Gastrocnemius medialis (tissue), 4 donors: ENCODE results near the gene CCL18. TPM values are rescaled to one million over a fixed set of nuclear protein-coding genes. Genes with fewer than 3 reads are reported as not detected.

Source experiments
- ATAC-seq, 2 donors: fragments of 150-250 bp; one replicate each; pipeline ENCODE4 v1.9.1; 2016
- DNase-seq, 2 donors: peaks; one replicate each; pipeline ENCODE4 v3.0.0-alpha.2; 2019
- H3K27ac ChIP-seq, 4 donors: fragments of 200-600 bp; sonication (generic); 1 replicate in 1 of 4; 2 replicates in 3 of 4; pipeline ENCODE4 v1.5.1; 2016 to 2018; ENCODE audit warnings: mild to moderate bottlenecking in 2 of 4, moderate library complexity in 1 of 4
- H3K27me3 ChIP-seq, 3 donors: fragments of 200-600 bp; sonication (generic) in 2 of 3; 1 replicate in 1 of 3; 2 replicates in 2 of 3; pipeline versions ENCODE4 v1.5.1 to v1.6.0; 2016 to 2019; ENCODE audit warnings: mild to moderate bottlenecking in 1 of 3, moderate library complexity in 1 of 3
- H3K36me3 ChIP-seq, 2 donors: fragments of 200-600 bp; sonication (generic) in 1 of 2; one replicate each; pipeline ENCODE4 v1.5.1; 2017 to 2018
- H3K4me1 ChIP-seq, 2 donors: fragments of 200-600 bp; sonication (generic) in 1 of 2; one replicate each; pipeline ENCODE4 v1.5.1; 2016 to 2017; ENCODE audit warnings: mild to moderate bottlenecking in 2 of 2
- H3K4me3 ChIP-seq, 4 donors: fragments of 200-600 bp; sonication (generic) in 3 of 4; 1 replicate in 1 of 4; 2 replicates in 3 of 4; pipeline ENCODE4 v1.5.1; 2016 to 2019; ENCODE audit warnings: mild to moderate bottlenecking in 2 of 4
- H3K9me3 ChIP-seq, 3 donors: fragments of 200-600 bp; sonication (generic) in 2 of 3; 1 replicate in 1 of 3; 2 replicates in 2 of 3; pipeline ENCODE4 v1.5.1; 2016 to 2019
- POLR2A ChIP-seq, 2 donors: fragments of 450-650 bp; IDR thresholded peaks; one replicate each; pipeline ENCODE4 v1.6.1; 2017; ENCODE audit warnings: antibody characterized with exemption in 2 of 2, mild to moderate bottlenecking in 2 of 2, moderate library complexity in 2 of 2
- in situ Hi-C, 4 donors: fragments of 200-750 bp; cut with MboI; loops; one replicate each; pipeline versions ENCODE4 v1.15.0 to v1.8.0; 2017; ENCODE audit warnings: low sequenced_read_pairs in 4 of 4
- intact Hi-C: fragments of 100-400 bp; cut with DNase I; formaldehyde crosslinking; loops from one replicate; pipeline ENCODE4 v1.15.1; 2023; ENCODE audit warnings: low total_unique reads
- total RNA-seq, 4 donors: library from RNA; depleted of rRNA; stranded (reverse); fragments of >200 nt; gene quantifications; one replicate each; pipeline versions ENCODE4 v1.1.0 to v1.2.3, GENCODE V29; 2016
- TF ChIP-seq, protein P1 (sequence below), 5 experiments: fragments of 450-650 bp in 3 of 5; fragments of 200-600 bp in 2 of 5; sonication (generic) in 2 of 5; IDR thresholded peaks in 4 of 5; conservative IDR thresholded peaks in 1 of 5; 1 replicate in 4 of 5; 2 replicates in 1 of 5; pipeline ENCODE4 v1.5.1; 2016 to 2019; ENCODE audit warnings: antibody characterized with exemption in 5 of 5, mild to moderate bottlenecking in 3 of 5, moderate library complexity in 3 of 5

Gene CCL18
- total RNA-seq, 4 donors from 2014 or later = 0.71 to 4.1 TPM; not detected in 2

DNA sequence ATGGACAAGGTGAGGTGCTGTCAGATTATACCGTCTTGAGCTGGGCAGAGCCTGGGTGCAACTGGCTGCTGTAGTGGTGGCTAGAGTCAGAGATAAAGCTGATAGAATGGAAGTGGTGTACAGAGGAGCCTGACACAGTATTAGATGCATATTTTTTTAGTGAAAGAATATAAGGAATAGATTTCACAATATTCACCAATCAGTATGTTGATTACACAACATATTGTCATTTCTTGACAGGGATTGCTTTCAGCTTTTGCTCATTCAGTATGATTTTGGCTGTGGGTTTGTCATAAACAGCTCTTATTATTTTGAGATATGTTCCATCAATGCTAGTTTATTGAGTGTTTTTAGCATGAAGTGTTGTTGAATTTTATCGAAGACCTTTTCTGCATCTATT is 44.6 kb upstream of the CCL18 start:
- no peaks in the 10 kb centered on the region for H3K4me1 ChIP-seq
- intact Hi-C loops (no loop called here), in situ Hi-C loops (no loop called here)

DNA sequence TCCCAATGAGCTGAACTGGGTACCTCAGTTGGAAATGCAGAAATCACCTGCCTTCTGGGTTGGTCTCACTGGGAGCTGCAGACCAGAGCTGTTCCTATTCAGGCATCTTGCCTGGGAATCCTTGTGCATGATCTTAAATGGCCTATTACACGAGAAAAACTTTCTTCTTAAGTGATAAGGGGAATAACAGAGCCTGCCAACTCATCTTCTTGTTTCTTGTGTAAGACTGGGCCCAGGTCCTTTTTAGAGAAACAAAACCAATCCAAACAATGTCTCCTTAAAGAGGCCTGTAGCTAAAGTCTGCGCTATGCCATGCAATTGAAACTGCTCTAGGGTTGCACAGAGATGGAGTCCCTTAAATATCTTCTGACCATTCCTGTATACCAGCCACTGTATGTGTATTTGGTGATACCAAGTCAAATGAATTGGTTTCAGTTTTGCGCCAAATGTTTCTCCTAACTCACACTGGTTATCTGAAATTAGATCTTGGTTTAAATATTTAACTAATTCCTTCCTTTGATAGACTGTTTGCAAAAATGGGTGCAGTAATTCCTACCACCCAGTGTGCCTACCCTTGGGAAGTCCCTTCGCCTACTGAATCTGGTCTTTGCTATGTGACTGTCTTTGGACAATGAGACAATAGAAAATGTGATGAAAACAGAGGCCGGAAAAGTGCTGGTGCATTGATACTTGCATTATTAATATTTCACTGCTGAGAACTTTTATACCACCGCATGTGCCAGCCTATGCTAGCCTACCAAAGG is 39.8 kb upstream of the CCL18 start:
- Histone ChIP-seq H3K27ac (no peak overlapping the region), H3K9me3 (no peaks in the 10 kb centered on the region), H3K4me1 (no peaks in the 10 kb centered on the region), H3K4me3 (no peak overlapping the region), H3K27me3 (no peaks in the 10 kb centered on the region), H3K36me3 (no peaks in the 10 kb centered on the region)
- intact Hi-C loops = no loop called here
- TF ChIP-seq, protein P1, sequence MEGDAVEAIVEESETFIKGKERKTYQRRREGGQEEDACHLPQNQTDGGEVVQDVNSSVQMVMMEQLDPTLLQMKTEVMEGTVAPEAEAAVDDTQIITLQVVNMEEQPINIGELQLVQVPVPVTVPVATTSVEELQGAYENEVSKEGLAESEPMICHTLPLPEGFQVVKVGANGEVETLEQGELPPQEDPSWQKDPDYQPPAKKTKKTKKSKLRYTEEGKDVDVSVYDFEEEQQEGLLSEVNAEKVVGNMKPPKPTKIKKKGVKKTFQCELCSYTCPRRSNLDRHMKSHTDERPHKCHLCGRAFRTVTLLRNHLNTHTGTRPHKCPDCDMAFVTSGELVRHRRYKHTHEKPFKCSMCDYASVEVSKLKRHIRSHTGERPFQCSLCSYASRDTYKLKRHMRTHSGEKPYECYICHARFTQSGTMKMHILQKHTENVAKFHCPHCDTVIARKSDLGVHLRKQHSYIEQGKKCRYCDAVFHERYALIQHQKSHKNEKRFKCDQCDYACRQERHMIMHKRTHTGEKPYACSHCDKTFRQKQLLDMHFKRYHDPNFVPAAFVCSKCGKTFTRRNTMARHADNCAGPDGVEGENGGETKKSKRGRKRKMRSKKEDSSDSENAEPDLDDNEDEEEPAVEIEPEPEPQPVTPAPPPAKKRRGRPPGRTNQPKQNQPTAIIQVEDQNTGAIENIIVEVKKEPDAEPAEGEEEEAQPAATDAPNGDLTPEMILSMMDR (IDR thresholded peaks at IDR 0.05 in 4 of 5, conservative IDR thresholded peaks at IDR 0.05 in 1 of 5) = no peak
- TF ChIP-seq POLR2A (IDR thresholded peaks at IDR 0.05) = no peak
- no peak for DNase-seq
- in situ Hi-C loops = no loop called here
- no peak for ATAC-seq

More for the DNA sequence above, 44.6 kb upstream of the CCL18 start:
- no peak overlapping the region for H3K4me3 ChIP-seq
- no peaks in the 10 kb centered on the region for H3K36me3 ChIP-seq
- H3K9me3 ChIP-seq = no peaks in the 10 kb centered on the region
- no peak for DNase-seq
- TF ChIP-seq, protein P1 (IDR thresholded peaks at IDR 0.05 in 4 of 5, conservative IDR thresholded peaks at IDR 0.05 in 1 of 5) = no peak
- no peak for TF ChIP-seq POLR2A (IDR thresholded peaks at IDR 0.05)
- no peak for ATAC-seq
- no peaks in the 10 kb centered on the region for H3K27me3 ChIP-seq
- no peak overlapping the region for H3K27ac ChIP-seq

DNA sequence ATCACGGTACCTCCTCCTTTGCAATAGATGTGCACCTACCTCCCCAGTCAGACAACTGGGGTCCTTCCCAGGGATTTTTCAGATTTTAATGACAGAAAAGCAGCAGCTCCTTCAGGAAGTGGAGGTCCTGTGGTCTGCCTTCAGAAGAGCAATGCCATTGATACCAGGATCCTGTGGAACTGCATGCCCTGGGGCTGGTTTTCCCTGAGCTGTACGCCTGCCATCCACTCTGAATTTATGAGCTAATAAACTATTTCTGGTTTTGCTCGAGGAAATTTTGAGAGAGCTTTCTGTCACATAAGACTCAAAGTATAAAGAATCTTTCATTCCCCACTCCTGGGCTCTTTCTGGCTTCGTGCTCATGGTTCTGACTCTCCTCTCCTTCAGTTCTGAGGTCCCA is 36.3 kb upstream of the CCL18 start:
- in situ Hi-C loops = no loop called here
- H3K27me3 ChIP-seq = no peaks in the 10 kb centered on the region
- intact Hi-C loops = no loop called here
- TF ChIP-seq, protein P1 (IDR thresholded peaks at IDR 0.05 in 4 of 5, conservative IDR thresholded peaks at IDR 0.05 in 1 of 5) = no peak
- no peak for TF ChIP-seq POLR2A (IDR thresholded peaks at IDR 0.05)
- DNase-seq = no peak
- H3K27ac ChIP-seq = no peak overlapping the region
- no peak for ATAC-seq
- no peaks in the 10 kb centered on the region for H3K9me3 ChIP-seq
- H3K4me1 ChIP-seq = no peaks in the 10 kb centered on the region
- H3K36me3 ChIP-seq = no peaks in the 10 kb centered on the region
- H3K4me3 ChIP-seq = no peak overlapping the region

DNA sequence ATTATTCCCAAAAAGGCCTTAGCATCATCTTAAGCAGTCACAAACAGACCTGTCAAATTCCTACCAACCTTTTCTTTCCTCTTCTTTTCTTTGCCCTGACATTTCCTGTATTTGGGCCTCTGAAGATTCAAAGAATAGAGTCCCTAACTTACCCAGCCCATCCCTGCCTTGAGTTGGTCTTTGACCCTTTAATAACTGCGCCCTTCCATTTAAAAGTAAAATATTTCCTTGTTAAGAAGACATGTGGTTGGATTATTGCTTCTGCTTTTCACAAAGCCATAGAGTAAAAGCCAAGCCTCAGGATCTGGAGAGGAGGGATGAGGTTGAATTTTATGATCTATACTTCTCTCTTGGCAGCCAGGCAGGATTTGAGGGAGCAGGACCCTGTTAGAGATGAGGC is 33.1 kb upstream of the CCL18 start:
- H3K9me3 ChIP-seq = no peaks in the 10 kb centered on the region
- no peak overlapping the region for H3K27ac ChIP-seq
- ATAC-seq = no peak
- H3K36me3 ChIP-seq = no peaks in the 10 kb centered on the region
- intact Hi-C loops (no loop called here), in situ Hi-C loops (no loop called here)
- DNase-seq = no peak
- no peak overlapping the region for H3K4me3 ChIP-seq
- H3K27me3 ChIP-seq = no peaks in the 10 kb centered on the region
- no peak for TF ChIP-seq POLR2A (IDR thresholded peaks at IDR 0.05)
- TF ChIP-seq, protein P1 (IDR thresholded peaks at IDR 0.05 in 4 of 5, conservative IDR thresholded peaks at IDR 0.05 in 1 of 5) = no peak
- no peaks in the 10 kb centered on the region for H3K4me1 ChIP-seq

DNA sequence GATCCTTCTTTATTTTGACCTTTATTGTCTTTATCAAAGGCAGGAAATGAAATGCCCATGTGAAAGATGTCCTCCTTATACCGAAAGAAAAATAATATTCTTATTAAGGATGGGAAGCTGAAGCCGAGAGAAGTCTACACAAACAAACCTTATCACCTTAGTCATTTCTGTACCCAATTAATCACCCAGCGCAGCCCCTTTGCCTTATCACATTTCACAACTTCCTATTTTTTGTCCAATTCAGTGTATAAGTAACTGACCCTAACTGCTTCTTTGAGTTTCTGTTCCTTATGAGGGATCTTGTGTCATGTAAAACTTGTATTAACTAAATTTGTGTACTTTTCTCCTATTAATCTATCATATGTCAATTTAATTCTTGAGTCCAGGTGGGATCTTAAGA is 29.9 kb upstream of the CCL18 start:
- Histone ChIP-seq H3K4me1 (no peaks in the 10 kb centered on the region), H3K9me3 (no peaks in the 10 kb centered on the region), H3K36me3 (no peaks in the 10 kb centered on the region), H3K27me3 (no peaks in the 10 kb centered on the region), H3K27ac (no peak overlapping the region), H3K4me3 (no peak overlapping the region)
- ATAC-seq (no peak), DNase-seq (no peak)
- intact Hi-C loops (no loop called here), in situ Hi-C loops (no loop called here)
- no peak for TF ChIP-seq POLR2A (IDR thresholded peaks at IDR 0.05)
- TF ChIP-seq, protein P1 (IDR thresholded peaks at IDR 0.05 in 4 of 5, conservative IDR thresholded peaks at IDR 0.05 in 1 of 5) = no peak
